Measurements from ENCODE around the gene KRTAP10-8.

GRCh38 chr21:44618504-44618903 lies 6.6 kb downstream of the KRTAP10-8 start:
- TF ChIP-seq, protein P1, sequence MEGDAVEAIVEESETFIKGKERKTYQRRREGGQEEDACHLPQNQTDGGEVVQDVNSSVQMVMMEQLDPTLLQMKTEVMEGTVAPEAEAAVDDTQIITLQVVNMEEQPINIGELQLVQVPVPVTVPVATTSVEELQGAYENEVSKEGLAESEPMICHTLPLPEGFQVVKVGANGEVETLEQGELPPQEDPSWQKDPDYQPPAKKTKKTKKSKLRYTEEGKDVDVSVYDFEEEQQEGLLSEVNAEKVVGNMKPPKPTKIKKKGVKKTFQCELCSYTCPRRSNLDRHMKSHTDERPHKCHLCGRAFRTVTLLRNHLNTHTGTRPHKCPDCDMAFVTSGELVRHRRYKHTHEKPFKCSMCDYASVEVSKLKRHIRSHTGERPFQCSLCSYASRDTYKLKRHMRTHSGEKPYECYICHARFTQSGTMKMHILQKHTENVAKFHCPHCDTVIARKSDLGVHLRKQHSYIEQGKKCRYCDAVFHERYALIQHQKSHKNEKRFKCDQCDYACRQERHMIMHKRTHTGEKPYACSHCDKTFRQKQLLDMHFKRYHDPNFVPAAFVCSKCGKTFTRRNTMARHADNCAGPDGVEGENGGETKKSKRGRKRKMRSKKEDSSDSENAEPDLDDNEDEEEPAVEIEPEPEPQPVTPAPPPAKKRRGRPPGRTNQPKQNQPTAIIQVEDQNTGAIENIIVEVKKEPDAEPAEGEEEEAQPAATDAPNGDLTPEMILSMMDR (IDR thresholded peaks at IDR 0.05; ENCODE audit: low read length) = peak; percentile 22
- no peak for TF ChIP-seq EZH2phosphoT487 (IDR thresholded peaks at IDR 0.05; ENCODE audit: low read length)

All from MM.1S (cell line).